ENCODE results near the gene TM9SF1. TPM values are rescaled to one million over a fixed set of nuclear protein-coding genes. Genes with fewer than 3 reads are reported as not detected.

TM9SF1 gene
- total and polyA plus RNA-seq, 2 of the 13 experiments (the other 11 are each of a cell fraction or from before 2014, with no cell fraction given) = 83.2 to 110 TPM

DNA sequence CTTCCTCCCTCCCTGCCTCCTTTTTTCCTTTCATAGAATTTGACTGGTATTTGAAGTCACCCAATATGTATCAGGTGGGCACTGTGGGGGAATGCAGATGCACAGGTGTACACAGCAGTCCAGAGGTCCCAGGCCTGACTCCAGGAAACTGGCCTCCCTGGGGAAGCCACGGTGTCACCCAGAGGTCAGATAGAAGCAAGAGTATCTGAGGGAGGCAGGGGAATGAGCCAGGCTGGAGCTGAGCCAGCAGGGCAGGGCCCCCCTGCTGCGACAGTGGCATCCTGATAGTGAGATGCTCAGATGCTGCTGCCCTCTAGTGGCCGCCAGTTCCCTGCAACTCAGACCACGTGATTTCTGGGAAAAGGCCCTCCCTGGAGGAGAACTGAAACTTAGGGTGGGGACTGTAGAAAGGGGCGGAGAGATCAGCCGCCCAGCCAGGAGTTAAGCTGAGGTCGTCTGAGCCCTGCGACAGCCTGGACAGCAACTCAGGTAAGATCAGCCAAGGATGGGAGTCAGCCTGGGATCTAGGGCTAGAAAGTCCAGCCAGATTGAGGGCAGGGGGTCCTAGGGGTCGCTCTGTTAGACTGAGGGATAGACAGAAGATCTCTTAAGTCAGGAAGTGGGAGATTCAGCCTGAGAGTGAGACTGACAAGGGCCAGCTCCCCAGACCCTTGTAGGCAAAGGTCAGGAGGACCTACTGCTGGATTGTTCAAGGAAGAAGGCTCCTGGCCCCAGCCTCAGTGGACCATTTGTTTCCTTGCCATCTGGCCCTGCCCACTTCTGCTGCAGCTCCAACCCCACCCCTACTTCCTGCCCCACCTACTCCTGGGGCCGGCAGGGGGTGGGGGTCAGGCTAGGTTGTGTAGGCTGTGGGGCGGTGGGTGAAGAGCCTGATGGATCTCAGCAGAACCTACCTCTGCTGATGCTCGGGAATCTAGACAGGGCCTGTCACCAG is 34.1 kb downstream of the TM9SF1 start, which contains the start of gene IRF9 (continued):
- TF ChIP-seq, protein P1, sequence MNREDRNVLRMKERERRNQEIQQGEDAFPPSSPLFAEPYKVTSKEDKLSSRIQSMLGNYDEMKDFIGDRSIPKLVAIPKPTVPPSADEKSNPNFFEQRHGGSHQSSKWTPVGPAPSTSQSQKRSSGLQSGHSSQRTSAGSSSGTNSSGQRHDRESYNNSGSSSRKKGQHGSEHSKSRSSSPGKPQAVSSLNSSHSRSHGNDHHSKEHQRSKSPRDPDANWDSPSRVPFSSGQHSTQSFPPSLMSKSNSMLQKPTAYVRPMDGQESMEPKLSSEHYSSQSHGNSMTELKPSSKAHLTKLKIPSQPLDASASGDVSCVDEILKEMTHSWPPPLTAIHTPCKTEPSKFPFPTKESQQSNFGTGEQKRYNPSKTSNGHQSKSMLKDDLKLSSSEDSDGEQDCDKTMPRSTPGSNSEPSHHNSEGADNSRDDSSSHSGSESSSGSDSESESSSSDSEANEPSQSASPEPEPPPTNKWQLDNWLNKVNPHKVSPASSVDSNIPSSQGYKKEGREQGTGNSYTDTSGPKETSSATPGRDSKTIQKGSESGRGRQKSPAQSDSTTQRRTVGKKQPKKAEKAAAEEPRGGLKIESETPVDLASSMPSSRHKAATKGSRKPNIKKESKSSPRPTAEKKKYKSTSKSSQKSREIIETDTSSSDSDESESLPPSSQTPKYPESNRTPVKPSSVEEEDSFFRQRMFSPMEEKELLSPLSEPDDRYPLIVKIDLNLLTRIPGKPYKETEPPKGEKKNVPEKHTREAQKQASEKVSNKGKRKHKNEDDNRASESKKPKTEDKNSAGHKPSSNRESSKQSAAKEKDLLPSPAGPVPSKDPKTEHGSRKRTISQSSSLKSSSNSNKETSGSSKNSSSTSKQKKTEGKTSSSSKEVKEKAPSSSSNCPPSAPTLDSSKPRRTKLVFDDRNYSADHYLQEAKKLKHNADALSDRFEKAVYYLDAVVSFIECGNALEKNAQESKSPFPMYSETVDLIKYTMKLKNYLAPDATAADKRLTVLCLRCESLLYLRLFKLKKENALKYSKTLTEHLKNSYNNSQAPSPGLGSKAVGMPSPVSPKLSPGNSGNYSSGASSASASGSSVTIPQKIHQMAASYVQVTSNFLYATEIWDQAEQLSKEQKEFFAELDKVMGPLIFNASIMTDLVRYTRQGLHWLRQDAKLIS (CRISPR knock-in tag; IDR thresholded peaks at IDR 0.05) = no peak; the same call in 1 of the 2 replicates
- TF ChIP-seq ZNF776 (CRISPR knock-in tag; IDR thresholded peaks at IDR 0.05) (peak; percentile 69), IKZF4 (CRISPR knock-in tag; IDR thresholded peaks at IDR 0.05; ENCODE audit: borderline replicate concordance, low read depth, not compliant biosample characterization) (peak; percentile 71), ZNF451 (CRISPR knock-in tag; IDR thresholded peaks at IDR 0.05) (peak; percentile 99; the same call in 1 of the 2 replicates), RCOR2 (CRISPR knock-in tag; IDR thresholded peaks at IDR 0.05) (peak; percentile 99), DPF2 (CRISPR knock-in tag; IDR thresholded peaks at IDR 0.05; ENCODE audit: borderline replicate concordance, low read depth) (no peak), GLI4 (CRISPR knock-in tag; IDR thresholded peaks at IDR 0.05; ENCODE audit: borderline replicate concordance) (peak; percentile 98; the same call in 1 of the 2 replicates), CHD4 (IDR thresholded peaks at IDR 0.05; ENCODE audit: borderline replicate concordance, low read length) (no peak)
- TF ChIP-seq, protein P2, sequence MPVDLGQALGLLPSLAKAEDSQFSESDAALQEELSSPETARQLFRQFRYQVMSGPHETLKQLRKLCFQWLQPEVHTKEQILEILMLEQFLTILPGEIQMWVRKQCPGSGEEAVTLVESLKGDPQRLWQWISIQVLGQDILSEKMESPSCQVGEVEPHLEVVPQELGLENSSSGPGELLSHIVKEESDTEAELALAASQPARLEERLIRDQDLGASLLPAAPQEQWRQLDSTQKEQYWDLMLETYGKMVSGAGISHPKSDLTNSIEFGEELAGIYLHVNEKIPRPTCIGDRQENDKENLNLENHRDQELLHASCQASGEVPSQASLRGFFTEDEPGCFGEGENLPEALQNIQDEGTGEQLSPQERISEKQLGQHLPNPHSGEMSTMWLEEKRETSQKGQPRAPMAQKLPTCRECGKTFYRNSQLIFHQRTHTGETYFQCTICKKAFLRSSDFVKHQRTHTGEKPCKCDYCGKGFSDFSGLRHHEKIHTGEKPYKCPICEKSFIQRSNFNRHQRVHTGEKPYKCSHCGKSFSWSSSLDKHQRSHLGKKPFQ (CRISPR knock-in tag; IDR thresholded peaks at IDR 0.05; ENCODE audit: insufficient replicate concordance) = peak; percentile 91
- TF ChIP-seq, protein P3, sequence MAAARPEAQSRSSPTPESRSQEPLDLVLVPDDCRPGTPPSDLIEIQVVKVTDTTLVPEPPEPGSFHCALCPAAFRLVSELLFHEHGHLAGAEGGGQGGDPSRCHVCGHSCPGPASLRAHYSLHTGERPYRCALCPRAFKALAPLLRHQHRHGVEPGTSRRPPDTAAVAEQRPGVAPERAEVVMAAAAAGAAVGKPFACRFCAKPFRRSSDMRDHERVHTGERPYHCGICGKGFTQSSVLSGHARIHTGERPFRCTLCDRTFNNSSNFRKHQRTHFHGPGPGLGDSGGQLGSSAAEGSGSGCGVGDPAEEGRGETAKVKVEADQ (CRISPR knock-in tag; IDR thresholded peaks at IDR 0.05; ENCODE audit: borderline replicate concordance) = peak; percentile 89
- TF ChIP-seq, protein P4, sequence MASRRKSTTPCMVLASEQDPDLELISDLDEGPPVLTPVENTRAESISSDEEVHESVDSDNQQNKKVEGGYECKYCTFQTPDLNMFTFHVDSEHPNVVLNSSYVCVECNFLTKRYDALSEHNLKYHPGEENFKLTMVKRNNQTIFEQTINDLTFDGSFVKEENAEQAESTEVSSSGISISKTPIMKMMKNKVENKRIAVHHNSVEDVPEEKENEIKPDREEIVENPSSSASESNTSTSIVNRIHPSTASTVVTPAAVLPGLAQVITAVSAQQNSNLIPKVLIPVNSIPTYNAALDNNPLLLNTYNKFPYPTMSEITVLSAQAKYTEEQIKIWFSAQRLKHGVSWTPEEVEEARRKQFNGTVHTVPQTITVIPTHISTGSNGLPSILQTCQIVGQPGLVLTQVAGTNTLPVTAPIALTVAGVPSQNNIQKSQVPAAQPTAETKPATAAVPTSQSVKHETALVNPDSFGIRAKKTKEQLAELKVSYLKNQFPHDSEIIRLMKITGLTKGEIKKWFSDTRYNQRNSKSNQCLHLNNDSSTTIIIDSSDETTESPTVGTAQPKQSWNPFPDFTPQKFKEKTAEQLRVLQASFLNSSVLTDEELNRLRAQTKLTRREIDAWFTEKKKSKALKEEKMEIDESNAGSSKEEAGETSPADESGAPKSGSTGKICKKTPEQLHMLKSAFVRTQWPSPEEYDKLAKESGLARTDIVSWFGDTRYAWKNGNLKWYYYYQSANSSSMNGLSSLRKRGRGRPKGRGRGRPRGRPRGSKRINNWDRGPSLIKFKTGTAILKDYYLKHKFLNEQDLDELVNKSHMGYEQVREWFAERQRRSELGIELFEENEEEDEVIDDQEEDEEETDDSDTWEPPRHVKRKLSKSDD (CRISPR knock-in tag; IDR thresholded peaks at IDR 0.05; ENCODE audit: low read depth) = peak; percentile 96
- TF ChIP-seq, protein P5, sequence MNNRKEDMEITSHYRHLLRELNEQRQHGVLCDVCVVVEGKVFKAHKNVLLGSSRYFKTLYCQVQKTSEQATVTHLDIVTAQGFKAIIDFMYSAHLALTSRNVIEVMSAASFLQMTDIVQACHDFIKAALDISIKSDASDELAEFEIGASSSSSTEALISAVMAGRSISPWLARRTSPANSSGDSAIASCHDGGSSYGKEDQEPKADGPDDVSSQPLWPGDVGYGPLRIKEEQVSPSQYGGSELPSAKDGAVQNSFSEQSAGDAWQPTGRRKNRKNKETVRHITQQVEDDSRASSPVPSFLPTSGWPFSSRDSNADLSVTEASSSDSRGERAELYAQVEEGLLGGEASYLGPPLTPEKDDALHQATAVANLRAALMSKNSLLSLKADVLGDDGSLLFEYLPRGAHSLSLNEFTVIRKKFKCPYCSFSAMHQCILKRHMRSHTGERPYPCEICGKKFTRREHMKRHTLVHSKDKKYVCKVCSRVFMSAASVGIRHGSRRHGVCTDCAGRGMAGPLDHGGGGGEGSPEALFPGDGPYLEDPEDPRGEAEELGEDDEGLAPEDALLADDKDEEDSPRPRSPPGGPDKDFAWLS (CRISPR knock-in tag; IDR thresholded peaks at IDR 0.05; ENCODE audit: borderline replicate concordance) = no peak
- TF ChIP-seq, protein P6, sequence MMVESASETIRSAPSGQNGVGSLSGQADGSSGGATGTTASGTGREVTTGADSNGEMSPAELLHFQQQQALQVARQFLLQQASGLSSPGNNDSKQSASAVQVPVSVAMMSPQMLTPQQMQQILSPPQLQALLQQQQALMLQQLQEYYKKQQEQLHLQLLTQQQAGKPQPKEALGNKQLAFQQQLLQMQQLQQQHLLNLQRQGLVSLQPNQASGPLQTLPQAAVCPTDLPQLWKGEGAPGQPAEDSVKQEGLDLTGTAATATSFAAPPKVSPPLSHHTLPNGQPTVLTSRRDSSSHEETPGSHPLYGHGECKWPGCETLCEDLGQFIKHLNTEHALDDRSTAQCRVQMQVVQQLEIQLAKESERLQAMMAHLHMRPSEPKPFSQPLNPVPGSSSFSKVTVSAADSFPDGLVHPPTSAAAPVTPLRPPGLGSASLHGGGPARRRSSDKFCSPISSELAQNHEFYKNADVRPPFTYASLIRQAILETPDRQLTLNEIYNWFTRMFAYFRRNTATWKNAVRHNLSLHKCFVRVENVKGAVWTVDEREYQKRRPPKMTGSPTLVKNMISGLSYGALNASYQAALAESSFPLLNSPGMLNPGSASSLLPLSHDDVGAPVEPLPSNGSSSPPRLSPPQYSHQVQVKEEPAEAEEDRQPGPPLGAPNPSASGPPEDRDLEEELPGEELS (CRISPR knock-in tag; IDR thresholded peaks at IDR 0.05) = peak; percentile 94
